Measurements from ENCODE around the gene LMX1A.

LMX1A gene

GRCh38 chr1:165355977-165356811 lies at the start of gene LMX1A:
LMX1A (minus strand) TSS chr1:165356715; CDS start chr1:165355559, 1,156 bp downstream.
- no peak for DNase-seq (ENCODE audit: low spot score)

DNA sequence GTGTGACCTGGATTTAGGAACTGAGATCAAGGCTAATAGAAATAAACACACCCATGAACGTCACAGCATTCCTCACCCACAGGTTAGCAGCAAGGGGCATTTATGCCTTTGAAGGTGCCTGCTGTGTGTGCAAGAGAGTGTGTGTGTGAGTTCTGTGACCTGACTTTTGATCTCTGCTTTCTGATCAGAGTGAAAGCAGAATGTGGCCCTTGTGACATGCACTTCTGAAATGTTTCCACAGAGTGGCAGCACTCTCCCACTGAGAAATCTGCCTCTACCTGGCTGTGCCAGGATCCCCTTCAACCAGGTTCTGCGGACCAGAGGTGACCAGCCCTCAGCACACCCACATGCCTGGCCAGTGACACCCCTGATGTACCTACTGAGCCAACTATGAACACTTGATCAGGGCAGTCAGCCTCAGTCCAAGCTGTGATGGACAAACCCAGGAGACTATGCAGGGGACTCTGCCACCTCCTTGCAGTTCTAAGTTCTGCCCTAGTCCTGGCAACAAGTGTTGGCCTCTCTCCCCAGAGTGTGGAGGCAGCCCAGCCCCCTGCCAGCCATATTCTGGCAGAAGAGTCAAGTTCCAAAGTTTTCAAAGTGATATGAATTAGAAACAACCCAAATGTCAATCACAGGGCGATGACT lies 47.4 kb upstream of the LMX1A start:
- peak; percentile 33 for DNase-seq (ENCODE audit: low spot score)

DNA sequence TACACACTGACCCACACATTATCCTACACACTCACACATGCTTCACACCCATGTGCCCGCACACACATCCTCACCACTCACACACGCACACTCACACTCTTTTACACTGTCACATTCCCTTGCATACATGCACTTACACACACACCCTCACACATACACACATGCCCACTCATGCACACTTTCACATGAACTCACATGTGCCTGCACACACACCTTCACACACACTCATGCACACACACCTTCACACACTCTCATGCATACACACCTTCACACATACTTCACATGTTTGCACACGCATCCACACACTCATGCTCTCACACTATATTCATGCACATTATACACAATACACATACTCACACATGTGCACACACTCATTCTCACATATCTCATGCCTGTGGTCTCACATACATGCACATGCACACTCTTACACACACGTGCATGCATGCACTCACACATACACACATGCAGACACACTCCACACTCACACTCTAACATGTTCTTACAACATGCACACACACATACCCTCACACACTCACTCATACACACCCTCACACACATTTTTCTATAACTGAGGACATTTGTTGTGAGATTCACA lies 46.1 kb upstream of the LMX1A start:
- no peak for DNase-seq (ENCODE audit: low spot score)

- peak; percentile 66 for DNase-seq (ENCODE audit: low spot score)
Observed at GRCh38 chr1:165397944-165398343, 41.4 kb upstream of the LMX1A start.

DNA sequence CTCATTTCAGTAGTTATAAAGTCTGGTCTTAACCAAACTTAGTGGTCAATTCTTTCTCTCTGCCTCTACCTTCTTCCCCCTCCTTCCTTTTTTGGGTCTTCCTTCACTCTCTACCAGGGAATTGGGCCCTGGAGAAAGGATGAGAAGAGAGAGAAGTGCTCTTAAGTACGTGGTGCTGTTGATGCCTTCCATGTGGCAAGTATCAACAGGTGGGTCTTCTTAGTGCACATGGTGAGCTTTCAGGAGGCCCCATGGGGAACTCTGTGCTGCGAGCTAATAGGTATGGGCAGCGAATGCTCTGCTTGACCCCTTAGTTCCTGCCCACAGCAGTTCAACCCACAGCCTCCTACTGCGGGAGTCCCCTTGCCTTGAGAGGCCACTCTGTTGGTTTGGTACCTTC lies 39.4 kb upstream of the LMX1A start:
- DNase-seq (ENCODE audit: low spot score) = no peak

GRCh38 chr1:165395478-165395877 lies 39.0 kb upstream of the LMX1A start:
- no peak for DNase-seq (ENCODE audit: low spot score)

GRCh38 chr1:165392634-165393571 lies 36.4 kb upstream of the LMX1A start:
- DNase-seq (ENCODE audit: low spot score) = peak; percentile 64

DNA sequence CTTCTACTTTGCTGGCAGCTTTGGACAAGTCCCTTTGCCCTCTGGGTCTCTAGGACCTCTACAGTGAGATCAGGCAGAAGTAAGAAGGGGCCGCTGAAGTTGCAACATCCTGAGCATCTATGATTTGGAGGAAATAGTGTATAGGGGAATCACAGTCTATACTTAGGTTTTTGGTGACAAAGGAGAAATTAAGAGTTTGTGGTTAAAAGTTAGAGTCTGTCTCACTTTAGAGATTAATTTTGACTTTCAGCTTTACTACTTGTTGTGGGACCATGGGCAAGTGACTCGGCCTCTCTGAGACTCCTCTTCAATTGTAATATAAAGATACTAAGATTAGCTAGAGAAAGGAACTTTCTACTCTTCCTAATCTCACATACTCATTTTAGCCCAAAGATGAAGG lies 33.1 kb upstream of the LMX1A start:
- DNase-seq (ENCODE audit: low spot score) = no peak

- DNase-seq (ENCODE audit: low spot score) = no peak
Observed at GRCh38 chr1:165387961-165388360, 31.4 kb upstream of the LMX1A start.

GRCh38 chr1:165387505-165387904 lies 31.0 kb upstream of the LMX1A start:
- DNase-seq (ENCODE audit: low spot score) = no peak

- DNase-seq (ENCODE audit: low spot score) = no peak
Observed at GRCh38 chr1:165383599-165384405, 27.3 kb upstream of the LMX1A start.

DNA sequence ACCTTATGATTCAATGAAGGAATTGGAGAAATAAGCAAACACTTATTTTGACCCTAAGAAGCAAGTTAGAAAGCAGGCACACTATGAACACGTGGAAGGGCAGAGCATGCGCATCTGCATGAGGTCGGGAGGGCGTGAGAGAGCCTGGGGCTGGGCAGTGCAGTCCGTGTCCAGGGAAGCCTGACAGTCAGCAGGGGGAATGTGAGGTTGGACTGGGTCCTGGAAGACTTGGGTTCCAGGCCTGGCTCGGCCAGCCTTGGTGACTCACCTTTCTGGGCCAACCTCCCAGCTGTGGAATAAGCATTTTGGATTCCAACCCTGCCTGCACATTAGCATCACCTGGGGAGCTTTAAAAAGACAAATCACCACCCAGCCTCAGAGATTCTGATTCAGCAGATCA lies 26.6 kb upstream of the LMX1A start:
- DNase-seq (ENCODE audit: low spot score) = no peak

GRCh38 chr1:165381745-165382505 lies 25.4 kb upstream of the LMX1A start:
- no peak for DNase-seq (ENCODE audit: low spot score)

GRCh38 chr1:165376811-165377311 lies 20.3 kb upstream of the LMX1A start:
- DNase-seq (ENCODE audit: low spot score) = no peak

DNA sequence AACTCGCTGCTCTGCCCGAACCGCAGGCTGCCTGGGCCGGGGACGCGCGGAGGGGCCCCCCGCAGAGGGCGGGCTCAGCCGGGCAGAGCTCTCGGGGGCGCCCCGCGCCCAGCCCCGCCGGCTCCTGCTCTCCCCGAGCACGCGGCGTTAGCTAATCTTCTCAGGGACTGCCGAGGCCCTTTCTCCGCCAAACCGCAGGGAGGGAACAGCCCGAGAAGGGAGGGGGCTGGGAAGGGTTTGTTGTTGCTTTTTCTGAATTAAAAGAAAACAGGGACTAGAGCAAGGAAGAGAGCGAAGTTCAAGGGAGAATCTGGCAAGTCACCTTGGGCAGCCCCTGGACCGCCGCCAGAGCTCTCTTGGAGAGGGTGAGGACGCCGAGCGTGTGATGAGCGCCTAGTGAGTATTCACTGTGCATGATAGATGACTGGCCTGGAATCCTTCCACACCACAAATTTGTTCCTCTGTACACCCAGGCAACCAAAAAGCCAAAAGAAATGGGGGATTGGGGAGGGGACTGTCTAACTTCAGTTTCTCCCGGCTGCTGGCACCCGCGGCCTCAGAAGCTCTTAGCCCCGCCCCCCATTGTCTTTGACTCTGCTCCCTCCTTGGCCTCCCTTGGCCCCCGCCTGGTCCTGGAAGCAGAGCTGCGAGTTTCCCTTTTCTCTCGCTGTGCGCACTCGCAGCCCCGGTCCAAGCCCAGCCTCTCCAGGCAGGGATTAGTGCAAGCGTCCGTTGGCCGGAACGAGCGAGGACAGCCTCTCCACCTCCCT lies 19.7 kb upstream of the LMX1A start:
- peak; percentile 32 for DNase-seq (ENCODE audit: low spot score)

GRCh38 chr1:165375623-165376022 lies 19.1 kb upstream of the LMX1A start:
- no peak for DNase-seq (ENCODE audit: low spot score)

DNA sequence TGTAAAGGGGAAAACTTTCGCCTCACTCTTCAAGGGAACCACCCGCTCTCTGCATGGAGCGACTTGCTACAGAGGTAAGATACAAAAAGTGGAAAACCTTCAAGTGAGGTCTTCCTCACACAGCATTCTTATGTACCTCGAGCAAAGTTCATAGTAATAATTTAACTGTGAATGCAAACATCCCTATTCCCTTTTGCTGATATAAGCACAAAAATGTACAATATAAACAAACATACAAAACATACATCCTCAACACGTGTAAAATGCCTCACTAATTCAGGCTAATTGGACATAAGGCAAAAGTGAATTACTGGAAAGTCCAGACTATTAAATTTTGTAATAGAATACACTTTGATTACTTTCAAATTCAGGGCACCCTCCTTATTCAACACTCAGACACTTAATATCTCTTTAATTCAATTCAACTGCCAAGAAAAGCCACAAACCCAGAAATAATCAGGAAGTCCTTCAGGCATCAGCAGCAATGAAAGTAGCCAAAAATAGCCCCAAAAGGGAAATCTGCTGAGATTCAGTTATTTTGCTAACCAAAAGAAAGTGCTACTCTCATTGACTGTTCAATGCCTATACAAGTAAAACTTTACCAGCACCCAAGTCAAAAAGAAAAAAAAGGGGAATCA lies 15.2 kb upstream of the LMX1A start:
- no peak for DNase-seq (ENCODE audit: low spot score)

DNA sequence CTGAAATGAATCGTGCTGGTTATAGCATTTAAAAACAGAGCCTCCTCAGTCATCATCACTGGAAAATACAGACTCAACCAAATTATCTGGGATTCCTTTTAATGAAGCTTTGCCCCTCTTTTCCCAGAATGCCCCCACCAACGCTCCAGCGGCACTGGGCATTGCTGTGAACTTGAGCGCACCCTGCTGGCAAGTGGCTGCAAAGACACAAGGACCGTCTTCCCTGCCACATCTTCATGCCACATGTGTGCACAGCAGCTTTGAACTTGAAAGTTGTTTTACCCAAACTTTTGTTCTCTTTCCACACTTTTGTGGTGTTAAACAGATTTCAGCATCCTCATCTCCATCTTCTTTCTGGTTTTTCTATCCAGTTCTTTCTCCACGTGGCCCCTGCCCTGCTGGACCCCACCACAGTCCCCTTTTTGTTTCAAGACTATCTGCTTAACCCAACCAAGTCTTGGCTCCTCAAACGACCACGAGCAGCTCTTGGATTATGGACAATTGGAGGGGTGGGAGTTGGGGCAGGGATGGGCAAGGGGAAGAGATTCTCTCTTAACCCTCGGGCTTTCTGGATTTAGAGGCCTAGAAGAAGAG lies 12.8 kb upstream of the LMX1A start:
- DNase-seq (ENCODE audit: low spot score) = peak; percentile 40
